H9 (cell line): ENCODE measurements around the gene APOL1. TPM values are rescaled to one million over a fixed set of nuclear protein-coding genes. Genes with fewer than 3 reads are reported as not detected.

Experiments used
- DNase-seq: peaks from one replicate; pipeline ENCODE4 v3.0.0-alpha.2; 2017
- H2AFZ ChIP-seq: one replicate; pipeline ENCODE4 v1.6.1; 2013; ENCODE audit warnings: mild to moderate bottlenecking, low read length, control low read depth, moderate library complexity
- H2AK5ac ChIP-seq: 2 replicates; pipeline ENCODE4 v1.6.1; 2013; ENCODE audit warnings: low read length, control low read depth, mixed read lengths; ENCODE audit not compliant: insufficient read length
- H2BK120ac ChIP-seq: one replicate; pipeline ENCODE4 v1.6.1; 2013; ENCODE audit warnings: low read depth, mild to moderate bottlenecking, low read length, control low read depth, inconsistent platforms; ENCODE audit not compliant: poor library complexity, severe bottlenecking
- H2BK12ac ChIP-seq: 2 replicates; pipeline ENCODE4 v1.6.1; 2013; ENCODE audit warnings: low read length, control low read depth, mixed read lengths, low read depth; ENCODE audit not compliant: insufficient read length
- H2BK15ac ChIP-seq: 2 replicates; pipeline ENCODE4 v1.6.1; 2013; ENCODE audit warnings: low read depth, low read length, control low read depth
- H2BK20ac ChIP-seq: one replicate; pipeline ENCODE4 v1.6.1; 2013; ENCODE audit warnings: low read depth, mild to moderate bottlenecking, low read length, control low read depth, inconsistent platforms; ENCODE audit not compliant: poor library complexity, severe bottlenecking
- H2BK5ac ChIP-seq: 2 replicates; pipeline ENCODE4 v1.6.1; 2013; ENCODE audit warnings: low read length, control low read depth, mixed read lengths; ENCODE audit not compliant: insufficient read length
- H3K14ac ChIP-seq: 2 replicates; pipeline ENCODE4 v1.6.1; 2013; ENCODE audit warnings: low read length, control low read depth; ENCODE audit not compliant: insufficient read depth
- H3K18ac ChIP-seq: 2 replicates; pipeline ENCODE4 v1.6.1; 2013; ENCODE audit warnings: low read depth, mild to moderate bottlenecking, mixed read lengths, low read length, control low read depth; ENCODE audit not compliant: insufficient read length
- H3K23ac ChIP-seq: 2 replicates; pipeline ENCODE4 v1.6.1; 2013; ENCODE audit warnings: low read length, control low read depth, mixed read lengths, low read depth; ENCODE audit not compliant: insufficient read length
- H3K23me2 ChIP-seq: 2 replicates; pipeline ENCODE4 v1.6.1; 2013; ENCODE audit warnings: low read depth, mild to moderate bottlenecking, mixed read lengths, low read length, control low read depth; ENCODE audit not compliant: insufficient read length, poor library complexity, severe bottlenecking
- H3K27ac ChIP-seq: 2 replicates; pipeline ENCODE4 v1.5.1; 2013; ENCODE audit warnings: low read length, control low read depth, mixed read lengths, low read depth; ENCODE audit not compliant: insufficient read length
- H3K27me3 ChIP-seq: 2 replicates; pipeline ENCODE4 v1.6.1; 2013; ENCODE audit warnings: low read length, control low read depth, inconsistent platforms; ENCODE audit not compliant: insufficient read depth
- H3K4ac ChIP-seq: 2 replicates; pipeline ENCODE4 v1.6.1; 2013; ENCODE audit warnings: low read depth, mild to moderate bottlenecking, control low read depth, inconsistent platforms, low read length, moderate library complexity
- H3K4me1 ChIP-seq: 2 replicates; pipeline ENCODE4 v1.6.1; 2013; ENCODE audit warnings: low read length, control low read depth, inconsistent platforms; ENCODE audit not compliant: insufficient read depth
- H3K4me2 ChIP-seq: 2 replicates; pipeline ENCODE4 v1.6.1; 2013; ENCODE audit warnings: low read length, control low read depth, mixed read lengths; ENCODE audit not compliant: insufficient read length, insufficient read depth
- H3K56ac ChIP-seq: 2 replicates; pipeline ENCODE4 v1.6.1; 2013; ENCODE audit warnings: low read depth, mild to moderate bottlenecking, mixed read lengths, low read length, control low read depth; ENCODE audit not compliant: insufficient read length
- H3K79me1 ChIP-seq: 2 replicates; pipeline ENCODE4 v1.6.1; 2013; ENCODE audit warnings: low read depth, mild to moderate bottlenecking, moderate library complexity, low read length, control low read depth, inconsistent platforms; ENCODE audit not compliant: insufficient read depth, poor library complexity, severe bottlenecking
- H3K79me2 ChIP-seq: 2 replicates; pipeline ENCODE4 v1.6.1; 2013; ENCODE audit warnings: low read length, control low read depth, inconsistent platforms; ENCODE audit not compliant: insufficient read depth
- H3K9ac ChIP-seq: 2 replicates; pipeline ENCODE4 v1.6.1; 2013; ENCODE audit warnings: low read length, control low read depth, mixed read lengths; ENCODE audit not compliant: insufficient read length; ENCODE audit errors: extremely low read depth
- H3K9me3 ChIP-seq: one replicate; pipeline ENCODE4 v1.6.1; 2013; ENCODE audit warnings: low read depth, low read length, inconsistent platforms; ENCODE audit not compliant: control insufficient read depth
- H3T11ph ChIP-seq: one replicate; pipeline ENCODE4 v1.6.1; 2013; ENCODE audit warnings: mild to moderate bottlenecking, low read length, control low read depth, inconsistent platforms
- H4K20me1 ChIP-seq: one replicate; pipeline ENCODE4 v1.6.1; 2013; ENCODE audit not compliant: control insufficient read depth, insufficient read length, insufficient read depth
- H4K5ac ChIP-seq: 2 replicates; pipeline ENCODE4 v1.6.1; 2013; ENCODE audit warnings: low read depth, mild to moderate bottlenecking, mixed read lengths, low read length, control low read depth; ENCODE audit not compliant: insufficient read length
- H4K8ac ChIP-seq: replicated peaks from 2 replicates; pipeline ENCODE4 v1.6.1; 2013; ENCODE audit warnings: low read length, control low read depth, mixed read lengths, low read depth; ENCODE audit not compliant: insufficient read length
- H4K91ac ChIP-seq: 2 replicates; pipeline ENCODE4 v1.6.1; 2013; ENCODE audit warnings: low read depth, mild to moderate bottlenecking, moderate library complexity, mixed read lengths, low read length, control low read depth; ENCODE audit not compliant: insufficient read length
- H3K27ac Mint-ChIP-seq, 3 experiments: 2 replicates in 2 of 3; 3 replicates in 1 of 3; pipeline ENCODE4 v1.8.0; 2020 to 2021; ENCODE audit warnings: mixed read lengths in 3 of 3, mild to moderate bottlenecking in 1 of 3, moderate library complexity in 1 of 3
- H3K27me3 Mint-ChIP-seq: 2 replicates; pipeline ENCODE4 v1.8.0; 2021; ENCODE audit warnings: low read depth, mild to moderate bottlenecking, moderate library complexity, mixed read lengths
- H3K36me3 Mint-ChIP-seq, 3 experiments: 2 replicates in 2 of 3; 3 replicates in 1 of 3; pipeline ENCODE4 v1.8.0; 2020 to 2021; ENCODE audit warnings: low read depth in 3 of 3, mixed read lengths in 3 of 3; ENCODE audit not compliant: insufficient read depth in 1 of 3
- H3K4me1 Mint-ChIP-seq, 2 experiments: 2 replicates each; pipeline ENCODE4 v1.8.0; 2020; ENCODE audit warnings: mixed read lengths in 2 of 2
- H3K4me3 Mint-ChIP-seq, 2 experiments: 2 replicates in 1 of 2; 3 replicates in 1 of 2; pipeline ENCODE4 v1.8.0; 2020 to 2021; ENCODE audit warnings: mild to moderate bottlenecking in 2 of 2, mixed read lengths in 2 of 2, moderate library complexity in 1 of 2
- H3K9me3 Mint-ChIP-seq, 2 experiments: 2 replicates in 1 of 2; 3 replicates in 1 of 2; pipeline ENCODE4 v1.8.0; 2020; ENCODE audit warnings: mild to moderate bottlenecking in 2 of 2, mixed read lengths in 2 of 2, moderate library complexity in 1 of 2
- CTCF ChIP-seq: fragments of 200-600 bp; sonication (generic); conservative IDR thresholded peaks from 3 replicates; pipeline ENCODE4 v1.8.0; 2021; ENCODE audit warnings: antibody characterized with exemption, mild to moderate bottlenecking
- WGBS: extraction: QIAGEN DNeasy Blood & Tissue Kit; methylation state at CpG from one replicate; pipeline ENCODE4 v1.1.7; 2013; ENCODE audit warnings: missing lambda C conversion rate, low lambda C conversion rate, mixed read lengths; ENCODE audit not compliant: insufficient read length; ENCODE audit errors: extremely low coverage; 5-methylcytosine and 5-hydroxymethylcytosine counted together
- total RNA-seq: library from RNA; stranded (reverse); gene quantifications from 2 replicates; pipeline ENCODE4 v1.2.1, GENCODE V29; 2021

APOL1 gene
- total RNA-seq, 1 experiment from 2014 or later, result not detected

- Histone ChIP-seq H3K23ac (no peak within 1 kb of the TSS), H3K27ac (no peak within 1 kb of the TSS), H3K9ac (peak within 1 kb of the TSS; percentile 88), H3T11ph (no peak within 1 kb of the TSS), H3K27me3 (no peaks in the 10 kb centered on the region), H3K79me1 (no peaks in the 10 kb centered on the region), H3K18ac (peak within 1 kb of the TSS; percentile 85), H3K4me2 (peak within 1 kb of the TSS; percentile 97), H3K56ac (no peak within 1 kb of the TSS), H3K23me2 (peaks cover 9% of the 10 kb centered on the region), H3K9me3 (no peaks in the 10 kb centered on the region), H4K91ac (peak within 1 kb of the TSS; percentile 14), H2BK120ac (no peak within 1 kb of the TSS), H3K14ac (peak within 1 kb of the TSS; percentile 84), H2BK5ac (no peak within 1 kb of the TSS), H2AFZ (peak within 1 kb of the TSS; percentile 69), H4K8ac (peak within 1 kb of the TSS; percentile 90), H4K20me1 (no peaks in the 10 kb centered on the region), H3K4me1 (no peaks in the 10 kb centered on the region), H4K5ac (no peak within 1 kb of the TSS), H2BK15ac (no peak within 1 kb of the TSS), H2AK5ac (no peak within 1 kb of the TSS), H2BK20ac (no peak within 1 kb of the TSS), H3K79me2 (no peaks in the 10 kb centered on the region; the same call in 1 of the 2 replicates), H3K4ac (no peak within 1 kb of the TSS), H2BK12ac (no peak within 1 kb of the TSS)
- H3K4me3 Mint-ChIP-seq, result peak within 1 kb of the TSS; percentile 80 to 88
- H3K36me3 Mint-ChIP-seq, result peaks cover 7 to 23% (median 17%) of the 10 kb centered on the region in 3 experiments
- H3K27me3 Mint-ChIP-seq, result peaks cover 2% of the 10 kb centered on the region; the same call in 1 of the 2 replicates
- H3K9me3 Mint-ChIP-seq, result peaks cover 0 to 5% of the 10 kb centered on the region in 2 experiments; a peak in 2 of 5 replicates
- TF ChIP-seq CTCF, result peak; percentile 71
- H3K4me1 Mint-ChIP-seq, result peaks cover 30 to 31% of the 10 kb centered on the region in 2 experiments
- H3K27ac Mint-ChIP-seq, result peak within 1 kb of the TSS; percentile 77 to 98 (median 94)
- WGBS, result no CpG with 5 or more reads among the region's 13 CpGs
- peak; percentile 96 for DNase-seq
Measured at GRCh38 chr22:36239401-36240171, 13.3 kb upstream of the APOL1 start, which contains the start of gene APOL2. APOL2 (minus strand) TSS chr22:36239527; CDS start chr22:36233162, 6,365 bp downstream.
